Keratinocyte (primary cell): ENCODE measurements around the gene RGS6. TPM values are rescaled to one million over a fixed set of nuclear protein-coding genes. Genes with fewer than 3 reads are reported as not detected.

Experiments used
- DNase-seq: peaks from one replicate; pipeline ENCODE4 v3.0.0-alpha.2; 2011; ENCODE audit warnings: low read depth, missing footprints, low spot score
- FAIRE-seq: peaks from 2 replicates; lab custom pipeline; 2011; peaks lifted over from hg19 to GRCh38; lab: Jason Lieb, UNC
- H2AFZ ChIP-seq: 2 replicates; pipeline ENCODE4 v1.6.0; 2012; ENCODE audit warnings: low read length, control low read depth, inconsistent platforms; ENCODE audit not compliant: control insufficient read depth
- H3K27ac ChIP-seq: 2 replicates; pipeline ENCODE4 v1.5.1; 2011; ENCODE audit warnings: low read length; ENCODE audit not compliant: control insufficient read depth, insufficient read depth
- H3K27me3 ChIP-seq: 3 replicates; pipeline ENCODE4 v1.6.0; 2011; ENCODE audit warnings: low read length; ENCODE audit not compliant: control insufficient read depth, insufficient read depth; ENCODE audit errors: extremely low read depth
- H3K36me3 ChIP-seq, 2 experiments: 2 replicates in 1 of 2; 3 replicates in 1 of 2; pipeline ENCODE4 v1.5.1; 2011; ENCODE audit warnings: low read length in 2 of 2, mild to moderate bottlenecking in 1 of 2; ENCODE audit not compliant: control insufficient read depth in 2 of 2, insufficient read depth in 2 of 2; ENCODE audit errors: extremely low read depth in 1 of 2
- H3K4me1 ChIP-seq: 3 replicates; pipeline ENCODE4 v1.5.1; 2011; ENCODE audit warnings: low read length; ENCODE audit not compliant: control insufficient read depth, insufficient read depth; ENCODE audit errors: extremely low read depth
- H3K4me2 ChIP-seq: 3 replicates; pipeline ENCODE4 v1.6.0; 2011; ENCODE audit warnings: low read depth, low read length; ENCODE audit not compliant: control insufficient read depth, insufficient read depth; ENCODE audit errors: extremely low read depth
- H3K4me3 ChIP-seq, 3 experiments: fragments of 200-600 bp in 1 of 3; sonication (generic) in 1 of 3; 2 replicates in 2 of 3; 3 replicates in 1 of 3; pipeline ENCODE4 v1.5.1; 2011 to 2016; ENCODE audit warnings: low read length in 3 of 3, mild to moderate bottlenecking in 3 of 3, control low read depth in 2 of 3, inconsistent platforms in 1 of 3, low read depth in 1 of 3, mixed read lengths in 1 of 3, mixed run types in 1 of 3, moderate library complexity in 1 of 3; ENCODE audit not compliant: control insufficient read depth in 2 of 3, insufficient read depth in 2 of 3; ENCODE audit errors: extremely low read depth in 1 of 3
- H3K79me2 ChIP-seq: 2 replicates; pipeline ENCODE4 v1.6.0; 2012; ENCODE audit warnings: low read length; ENCODE audit not compliant: control insufficient read depth, insufficient read depth
- H3K9ac ChIP-seq: 3 replicates; pipeline ENCODE4 v1.6.0; 2011; ENCODE audit warnings: low read length; ENCODE audit not compliant: control insufficient read depth, insufficient read depth; ENCODE audit errors: extremely low read depth
- H3K9me1 ChIP-seq: 3 replicates; pipeline ENCODE4 v1.6.0; 2011; ENCODE audit warnings: low read length; ENCODE audit not compliant: control insufficient read depth, insufficient read depth; ENCODE audit errors: extremely low read depth
- H3K9me3 ChIP-seq: 2 replicates; pipeline ENCODE4 v1.5.1; 2012; ENCODE audit warnings: low read depth, low read length; ENCODE audit not compliant: control insufficient read depth
- H4K20me1 ChIP-seq: 3 replicates; pipeline ENCODE4 v1.6.0; 2011; ENCODE audit warnings: low read length; ENCODE audit not compliant: control insufficient read depth, insufficient read depth; ENCODE audit errors: extremely low read depth
- EZH2 ChIP-seq: IDR thresholded peaks from one replicate; pipeline ENCODE4 v1.6.1; 2012; ENCODE audit warnings: inconsistent platforms, mild to moderate bottlenecking, low read length, moderate library complexity
- dilution Hi-C: fragments of 300-500 bp; cut with MboI; formaldehyde crosslinking; loops from one replicate; pipeline ENCODE4 v1.7.0; 2020; ENCODE audit warnings: low sequenced_read_pairs; ENCODE audit not compliant: extremely low pct_ligation_motif_present
- polyA plus RNA-seq, 5 experiments: library from polyadenylated mRNA; depleted of rRNA in 3 of 5; stranded (reverse) in 3 of 5; stranded (forward) in 1 of 5; unstranded in 1 of 5; fragments of >200 nt; gene quantifications; 1 replicate in 1 of 5; 2 replicates in 3 of 5; 3 replicates in 1 of 5; pipeline versions ENCODE4 v1.2.1 to v1.2.3, GENCODE V29; 2011 to 2012; ENCODE audit warnings: missing spikeins in 2 of 5, low read depth in 1 of 5, low replicate concordance in 1 of 5
- TF ChIP-seq, protein P1 (sequence below), 3 experiments: IDR thresholded peaks in 1 of 3; conservative IDR thresholded peaks in 1 of 3; optimal IDR thresholded peaks in 1 of 3; 2 replicates in 2 of 3; 3 replicates in 1 of 3; pipeline versions ENCODE3 to v1.5.1; 2011; ENCODE audit warnings: low read length in 3 of 3, mild to moderate bottlenecking in 3 of 3, moderate library complexity in 2 of 3, control low read depth in 1 of 3, inconsistent platforms in 1 of 3; ENCODE audit not compliant: insufficient read depth in 2 of 3; ENCODE audit errors: extremely low read depth in 1 of 3

The RGS6 gene
- polyA plus RNA-seq, 1 donor (not counting 4 experiments of a cell fraction or from before 2014, with no cell fraction given): not detected

DNA sequence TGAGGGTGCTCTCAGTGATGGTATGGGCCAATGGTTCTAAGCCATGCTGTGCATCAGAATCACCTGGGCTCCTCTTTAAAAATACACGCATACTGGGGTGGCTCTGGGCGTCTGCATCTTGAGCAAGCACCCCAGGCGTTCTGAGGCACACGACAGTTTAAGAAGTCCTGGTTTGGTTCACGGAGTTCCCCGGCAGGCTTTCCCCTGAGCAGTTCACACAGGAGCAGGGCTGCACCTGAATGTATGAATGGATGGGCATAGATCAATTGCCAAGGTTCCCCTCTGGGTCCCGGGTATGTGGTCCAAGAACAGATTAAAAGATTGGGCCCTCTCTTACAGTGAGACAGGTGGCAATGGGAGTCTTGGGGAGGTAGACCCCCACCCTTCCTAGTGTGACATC lies 566.4 kb downstream of the RGS6 start:
- no peak for TF ChIP-seq EZH2
- TF ChIP-seq, protein P1, sequence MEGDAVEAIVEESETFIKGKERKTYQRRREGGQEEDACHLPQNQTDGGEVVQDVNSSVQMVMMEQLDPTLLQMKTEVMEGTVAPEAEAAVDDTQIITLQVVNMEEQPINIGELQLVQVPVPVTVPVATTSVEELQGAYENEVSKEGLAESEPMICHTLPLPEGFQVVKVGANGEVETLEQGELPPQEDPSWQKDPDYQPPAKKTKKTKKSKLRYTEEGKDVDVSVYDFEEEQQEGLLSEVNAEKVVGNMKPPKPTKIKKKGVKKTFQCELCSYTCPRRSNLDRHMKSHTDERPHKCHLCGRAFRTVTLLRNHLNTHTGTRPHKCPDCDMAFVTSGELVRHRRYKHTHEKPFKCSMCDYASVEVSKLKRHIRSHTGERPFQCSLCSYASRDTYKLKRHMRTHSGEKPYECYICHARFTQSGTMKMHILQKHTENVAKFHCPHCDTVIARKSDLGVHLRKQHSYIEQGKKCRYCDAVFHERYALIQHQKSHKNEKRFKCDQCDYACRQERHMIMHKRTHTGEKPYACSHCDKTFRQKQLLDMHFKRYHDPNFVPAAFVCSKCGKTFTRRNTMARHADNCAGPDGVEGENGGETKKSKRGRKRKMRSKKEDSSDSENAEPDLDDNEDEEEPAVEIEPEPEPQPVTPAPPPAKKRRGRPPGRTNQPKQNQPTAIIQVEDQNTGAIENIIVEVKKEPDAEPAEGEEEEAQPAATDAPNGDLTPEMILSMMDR (optimal IDR thresholded peaks at IDR 0.05 in 1 of 3, IDR thresholded peaks at IDR 0.05 in 1 of 3, conservative IDR thresholded peaks at IDR 0.05 in 1 of 3; ENCODE audit: extremely low read depth in 1 of 3, insufficient read depth in 2 of 3, low read length in 3 of 3): no peak

DNA sequence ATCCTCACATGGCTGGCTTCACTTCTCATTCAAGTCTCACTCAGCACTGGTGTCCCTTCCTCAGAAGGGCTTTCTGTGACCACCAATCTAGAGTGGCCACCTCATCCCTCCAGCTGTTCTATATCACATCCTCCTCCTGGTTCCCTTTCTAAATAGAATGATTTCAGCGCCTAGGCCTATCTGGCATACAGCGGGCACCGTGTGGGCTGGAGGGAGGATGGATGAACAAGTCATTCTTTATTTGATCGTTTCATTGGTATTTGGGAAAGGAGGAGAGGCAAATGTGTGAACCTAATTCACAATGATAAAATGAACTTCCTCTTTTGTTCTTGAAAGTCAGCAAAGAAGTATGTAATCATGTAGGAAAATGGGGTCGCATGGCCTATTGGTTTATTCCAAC lies 567.5 kb downstream of the RGS6 start:
- H3K4me2 ChIP-seq: no peak overlapping the region
- DNase-seq (no peak), FAIRE-seq (no peak)
- H3K9ac ChIP-seq: no peak overlapping the region
- no peaks in the 10 kb centered on the region for H3K36me3 ChIP-seq
- no peak overlapping the region for H2AFZ ChIP-seq
- H3K9me1 ChIP-seq: no peaks in the 10 kb centered on the region
- no peak for TF ChIP-seq EZH2
- TF ChIP-seq, protein P1 (optimal IDR thresholded peaks at IDR 0.05 in 1 of 3, IDR thresholded peaks at IDR 0.05 in 1 of 3, conservative IDR thresholded peaks at IDR 0.05 in 1 of 3; ENCODE audit: extremely low read depth in 1 of 3, insufficient read depth in 2 of 3, low read length in 3 of 3): no peak
- H3K9me3 ChIP-seq: no peaks in the 10 kb centered on the region
- H4K20me1 ChIP-seq: no peaks in the 10 kb centered on the region
- dilution Hi-C loops: no loop called here
- H3K4me1 ChIP-seq: peaks cover 6% of the 10 kb centered on the region
- H3K27ac ChIP-seq: no peak overlapping the region
- peaks cover 9% of the 10 kb centered on the region for H3K27me3 ChIP-seq
- H3K4me3 ChIP-seq: no peak overlapping the region
- no peaks in the 10 kb centered on the region for H3K79me2 ChIP-seq

More for the DNA sequence above, 566.4 kb downstream of the RGS6 start:
- Histone ChIP-seq H2AFZ (no peak overlapping the region), H3K4me2 (no peak overlapping the region), H3K4me3 (no peak overlapping the region), H3K27me3 (peaks cover 9% of the 10 kb centered on the region), H3K9ac (no peak overlapping the region), H3K4me1 (peaks cover 2% of the 10 kb centered on the region), H3K9me1 (no peaks in the 10 kb centered on the region), H3K79me2 (no peaks in the 10 kb centered on the region), H3K9me3 (no peaks in the 10 kb centered on the region), H4K20me1 (no peaks in the 10 kb centered on the region), H3K27ac (no peak overlapping the region), H3K36me3 (no peaks in the 10 kb centered on the region)
- FAIRE-seq: no peak
- no peak for DNase-seq
- dilution Hi-C loops: no loop called here
